ENCODE results near the gene CCNB2.

GRCh38 chr15:59147666-59148065 is 42.7 kb downstream of the CCNB2 start:
- TF ChIP-seq SP1 (IDR thresholded peaks at IDR 0.05) (no peak), CTBP1 (IDR thresholded peaks at IDR 0.05; ENCODE audit: borderline replicate concordance) (no peak), TARDBP (IDR thresholded peaks at IDR 0.05) (no peak)
